Brain microvascular endothelial cell (primary cell): ENCODE measurements around the gene POR.

Experiments used
- DNase-seq: peaks from one replicate; pipeline ENCODE4 v3.0.0-alpha.2; 2020
- H3K27ac ChIP-seq: fragments of 250-450 bp; sonication (Bioruptor Pico); 2 replicates; pipeline ENCODE4 v1.5.1; 2020; ENCODE audit warnings: mild to moderate bottlenecking, moderate library complexity
- H3K27me3 ChIP-seq: fragments of 250-450 bp; sonication (Bioruptor Pico); replicated peaks from 2 replicates; pipeline ENCODE4 v1.5.1; 2020; ENCODE audit warnings: mild to moderate bottlenecking
- H3K36me3 ChIP-seq: fragments of 250-450 bp; sonication (Bioruptor Pico); replicated peaks from 2 replicates; pipeline ENCODE4 v1.5.1; 2020; ENCODE audit warnings: mild to moderate bottlenecking
- H3K4me3 ChIP-seq: 2 replicates; pipeline ENCODE4 v1.5.1; 2011; ENCODE audit warnings: low read depth, mild to moderate bottlenecking, control low read depth, low read length, moderate library complexity
- CTCF ChIP-seq: IDR thresholded peaks from 2 replicates; pipeline ENCODE4 v1.5.1; 2011; ENCODE audit warnings: low read depth, mild to moderate bottlenecking, moderate library complexity, low read length, control low read depth, inconsistent platforms; ENCODE audit errors: missing control alignments
- in situ Hi-C: cut with HindIII; loops from 2 replicates; pipeline ENCODE4 v1.10.0; 2017; ENCODE audit warnings: low sequenced_read_pairs, low pct_ligation_motif_present

The POR gene

GRCh38 chr7:75986147-75986781 lies 71.3 kb downstream of the POR start:
- Histone ChIP-seq H3K27ac (no peak overlapping the region), H3K36me3 (peaks cover 54% of the 10 kb centered on the region), H3K4me3 (no peak overlapping the region), H3K27me3 (no peaks in the 10 kb centered on the region)
- no peak for DNase-seq
- in situ Hi-C loops = no loop called here
- TF ChIP-seq CTCF = no peak

GRCh38 chr7:75987026-75987804 lies 72.3 kb downstream of the POR start:
- no peak for TF ChIP-seq CTCF
- in situ Hi-C loops = no loop called here
- no peak overlapping the region for H3K27ac ChIP-seq
- H3K4me3 ChIP-seq = no peak overlapping the region
- DNase-seq = no peak
- no peaks in the 10 kb centered on the region for H3K27me3 ChIP-seq
- H3K36me3 ChIP-seq = peaks cover 46% of the 10 kb centered on the region

GRCh38 chr7:75987805-75988567 lies 73.0 kb downstream of the POR start:
- no peak overlapping the region for H3K27ac ChIP-seq
- H3K4me3 ChIP-seq = no peak overlapping the region
- in situ Hi-C loops = no loop called here
- peaks cover 40% of the 10 kb centered on the region for H3K36me3 ChIP-seq
- no peak for DNase-seq
- TF ChIP-seq CTCF = no peak
- H3K27me3 ChIP-seq = no peaks in the 10 kb centered on the region

- DNase-seq = no peak
- no peak for TF ChIP-seq CTCF
- no peak overlapping the region for H3K4me3 ChIP-seq
- H3K36me3 ChIP-seq = peaks cover 35% of the 10 kb centered on the region
- no peaks in the 10 kb centered on the region for H3K27me3 ChIP-seq
- in situ Hi-C loops = no loop called here
- H3K27ac ChIP-seq = no peak overlapping the region
Observed at GRCh38 chr7:75988568-75989499, 73.9 kb downstream of the POR start.
